IMR-90 (cell line): ENCODE results near the gene CRIP1. TPM values are rescaled to one million over a fixed set of nuclear protein-coding genes. Genes with fewer than 3 reads are reported as not detected.

Experiments
- polyA plus RNA-seq, 3 experiments: library from polyadenylated mRNA; depleted of rRNA; stranded (reverse); fragments of >200 nt; gene quantifications; 2 replicates each; pipeline ENCODE4 v1.2.3, GENCODE V29; 2012; ENCODE audit warnings: low replicate concordance in 1 of 3
- total RNA-seq: library from RNA; depleted of rRNA; stranded (reverse); fragments of >200 nt; gene quantifications from 2 replicates; pipeline ENCODE4 v1.2.3, GENCODE V29; 2012
- TF ChIP-seq, protein P1 (sequence below): fragments of 150-350 bp; IDR thresholded peaks from 2 replicates; pipeline ENCODE4 v1.6.1; 2017; ENCODE audit warnings: mild to moderate bottlenecking, antibody characterized with exemption, low read length, low read depth

The CRIP1 gene
- total and polyA plus RNA-seq, 2 of the 4 experiments (the other 2 are of a cell fraction) = 0.21 TPM; not detected in 1

DNA sequence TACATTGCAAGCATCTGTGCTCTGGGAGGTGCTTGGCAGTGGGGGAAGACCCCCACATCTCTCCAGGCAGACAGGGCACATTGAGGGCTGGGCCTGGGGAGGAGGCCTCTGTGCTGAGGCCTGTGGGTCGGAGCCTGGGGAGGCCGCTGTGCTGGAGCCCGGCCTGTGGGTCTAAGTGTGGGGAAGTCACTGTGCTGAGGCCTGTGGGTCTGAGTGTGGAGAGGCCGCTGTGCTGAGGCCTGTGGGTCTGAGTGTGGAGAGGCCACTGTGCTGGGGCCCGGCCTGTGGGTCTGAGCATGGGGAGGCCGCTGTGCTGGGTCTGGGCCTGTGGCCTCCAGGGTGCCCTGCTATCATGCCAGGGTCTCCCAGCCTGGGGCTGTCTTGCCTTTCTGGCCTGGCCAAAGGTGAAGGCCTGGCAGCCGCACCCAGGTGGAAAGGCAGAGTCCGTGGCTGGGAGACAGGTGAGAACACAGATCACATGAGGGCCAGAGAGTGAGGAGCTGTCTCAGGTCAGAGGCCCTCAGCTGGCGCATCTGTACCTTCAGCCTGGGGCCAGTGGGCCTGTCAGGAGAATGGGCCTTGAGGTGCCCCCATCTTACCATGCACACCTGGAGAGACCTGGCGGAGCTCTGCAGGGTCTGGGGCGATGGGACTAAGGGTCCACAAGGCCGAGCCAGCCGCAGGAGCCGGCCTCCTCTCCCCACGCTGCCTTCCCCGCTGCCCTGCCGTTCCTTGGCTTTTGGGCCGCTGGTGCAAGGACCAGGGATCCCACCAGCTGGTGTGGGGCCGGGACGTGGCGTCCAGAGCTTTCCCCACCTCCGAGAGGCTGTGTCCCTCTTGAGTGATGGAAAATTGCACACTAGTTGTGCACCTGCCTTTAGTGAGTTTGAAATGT lies 30.7 kb upstream of the CRIP1 start (continued):
- TF ChIP-seq, protein P1, sequence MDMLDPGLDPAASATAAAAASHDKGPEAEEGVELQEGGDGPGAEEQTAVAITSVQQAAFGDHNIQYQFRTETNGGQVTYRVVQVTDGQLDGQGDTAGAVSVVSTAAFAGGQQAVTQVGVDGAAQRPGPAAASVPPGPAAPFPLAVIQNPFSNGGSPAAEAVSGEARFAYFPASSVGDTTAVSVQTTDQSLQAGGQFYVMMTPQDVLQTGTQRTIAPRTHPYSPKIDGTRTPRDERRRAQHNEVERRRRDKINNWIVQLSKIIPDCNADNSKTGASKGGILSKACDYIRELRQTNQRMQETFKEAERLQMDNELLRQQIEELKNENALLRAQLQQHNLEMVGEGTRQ = no peak
